H9 (cell line): Measurements from ENCODE around the gene ARHGAP15. TPM values are rescaled to one million over a fixed set of nuclear protein-coding genes. Genes with fewer than 3 reads are reported as not detected.

Experiments
- DNase-seq: peaks from one replicate; pipeline ENCODE4 v3.0.0-alpha.2; 2017
- H2AFZ ChIP-seq: one replicate; pipeline ENCODE4 v1.6.1; 2013; ENCODE audit warnings: mild to moderate bottlenecking, low read length, control low read depth, moderate library complexity
- H2AK5ac ChIP-seq: 2 replicates; pipeline ENCODE4 v1.6.1; 2013; ENCODE audit warnings: low read length, control low read depth, mixed read lengths; ENCODE audit not compliant: insufficient read length
- H2BK120ac ChIP-seq: one replicate; pipeline ENCODE4 v1.6.1; 2013; ENCODE audit warnings: low read depth, mild to moderate bottlenecking, low read length, control low read depth, inconsistent platforms; ENCODE audit not compliant: poor library complexity, severe bottlenecking
- H2BK12ac ChIP-seq: 2 replicates; pipeline ENCODE4 v1.6.1; 2013; ENCODE audit warnings: low read length, control low read depth, mixed read lengths, low read depth; ENCODE audit not compliant: insufficient read length
- H2BK15ac ChIP-seq: 2 replicates; pipeline ENCODE4 v1.6.1; 2013; ENCODE audit warnings: low read depth, low read length, control low read depth
- H2BK20ac ChIP-seq: one replicate; pipeline ENCODE4 v1.6.1; 2013; ENCODE audit warnings: low read depth, mild to moderate bottlenecking, low read length, control low read depth, inconsistent platforms; ENCODE audit not compliant: poor library complexity, severe bottlenecking
- H2BK5ac ChIP-seq: 2 replicates; pipeline ENCODE4 v1.6.1; 2013; ENCODE audit warnings: low read length, control low read depth, mixed read lengths; ENCODE audit not compliant: insufficient read length
- H3K14ac ChIP-seq: 2 replicates; pipeline ENCODE4 v1.6.1; 2013; ENCODE audit warnings: low read length, control low read depth; ENCODE audit not compliant: insufficient read depth
- H3K18ac ChIP-seq: 2 replicates; pipeline ENCODE4 v1.6.1; 2013; ENCODE audit warnings: low read depth, mild to moderate bottlenecking, mixed read lengths, low read length, control low read depth; ENCODE audit not compliant: insufficient read length
- H3K23ac ChIP-seq: 2 replicates; pipeline ENCODE4 v1.6.1; 2013; ENCODE audit warnings: low read length, control low read depth, mixed read lengths, low read depth; ENCODE audit not compliant: insufficient read length
- H3K23me2 ChIP-seq: 2 replicates; pipeline ENCODE4 v1.6.1; 2013; ENCODE audit warnings: low read depth, mild to moderate bottlenecking, mixed read lengths, low read length, control low read depth; ENCODE audit not compliant: insufficient read length, poor library complexity, severe bottlenecking
- H3K27ac ChIP-seq: 2 replicates; pipeline ENCODE4 v1.5.1; 2013; ENCODE audit warnings: low read length, control low read depth, mixed read lengths, low read depth; ENCODE audit not compliant: insufficient read length
- H3K27me3 ChIP-seq: 2 replicates; pipeline ENCODE4 v1.6.1; 2013; ENCODE audit warnings: low read length, control low read depth, inconsistent platforms; ENCODE audit not compliant: insufficient read depth
- H3K4ac ChIP-seq: 2 replicates; pipeline ENCODE4 v1.6.1; 2013; ENCODE audit warnings: low read depth, mild to moderate bottlenecking, control low read depth, inconsistent platforms, low read length, moderate library complexity
- H3K4me1 ChIP-seq: 2 replicates; pipeline ENCODE4 v1.6.1; 2013; ENCODE audit warnings: low read length, control low read depth, inconsistent platforms; ENCODE audit not compliant: insufficient read depth
- H3K4me2 ChIP-seq: 2 replicates; pipeline ENCODE4 v1.6.1; 2013; ENCODE audit warnings: low read length, control low read depth, mixed read lengths; ENCODE audit not compliant: insufficient read length, insufficient read depth
- H3K56ac ChIP-seq: 2 replicates; pipeline ENCODE4 v1.6.1; 2013; ENCODE audit warnings: low read depth, mild to moderate bottlenecking, mixed read lengths, low read length, control low read depth; ENCODE audit not compliant: insufficient read length
- H3K79me1 ChIP-seq: 2 replicates; pipeline ENCODE4 v1.6.1; 2013; ENCODE audit warnings: low read depth, mild to moderate bottlenecking, moderate library complexity, low read length, control low read depth, inconsistent platforms; ENCODE audit not compliant: insufficient read depth, poor library complexity, severe bottlenecking
- H3K79me2 ChIP-seq: 2 replicates; pipeline ENCODE4 v1.6.1; 2013; ENCODE audit warnings: low read length, control low read depth, inconsistent platforms; ENCODE audit not compliant: insufficient read depth
- H3K9ac ChIP-seq: 2 replicates; pipeline ENCODE4 v1.6.1; 2013; ENCODE audit warnings: low read length, control low read depth, mixed read lengths; ENCODE audit not compliant: insufficient read length; ENCODE audit errors: extremely low read depth
- H3K9me3 ChIP-seq: one replicate; pipeline ENCODE4 v1.6.1; 2013; ENCODE audit warnings: low read depth, low read length, inconsistent platforms; ENCODE audit not compliant: control insufficient read depth
- H3T11ph ChIP-seq: one replicate; pipeline ENCODE4 v1.6.1; 2013; ENCODE audit warnings: mild to moderate bottlenecking, low read length, control low read depth, inconsistent platforms
- H4K20me1 ChIP-seq: one replicate; pipeline ENCODE4 v1.6.1; 2013; ENCODE audit not compliant: control insufficient read depth, insufficient read length, insufficient read depth
- H4K5ac ChIP-seq: 2 replicates; pipeline ENCODE4 v1.6.1; 2013; ENCODE audit warnings: low read depth, mild to moderate bottlenecking, mixed read lengths, low read length, control low read depth; ENCODE audit not compliant: insufficient read length
- H4K8ac ChIP-seq: replicated peaks from 2 replicates; pipeline ENCODE4 v1.6.1; 2013; ENCODE audit warnings: low read length, control low read depth, mixed read lengths, low read depth; ENCODE audit not compliant: insufficient read length
- H4K91ac ChIP-seq: 2 replicates; pipeline ENCODE4 v1.6.1; 2013; ENCODE audit warnings: low read depth, mild to moderate bottlenecking, moderate library complexity, mixed read lengths, low read length, control low read depth; ENCODE audit not compliant: insufficient read length
- H3K27ac Mint-ChIP-seq, 3 experiments: 2 replicates in 2 of 3; 3 replicates in 1 of 3; pipeline ENCODE4 v1.8.0; 2020 to 2021; ENCODE audit warnings: mixed read lengths in 3 of 3, mild to moderate bottlenecking in 1 of 3, moderate library complexity in 1 of 3
- H3K27me3 Mint-ChIP-seq: 2 replicates; pipeline ENCODE4 v1.8.0; 2021; ENCODE audit warnings: low read depth, mild to moderate bottlenecking, moderate library complexity, mixed read lengths
- H3K36me3 Mint-ChIP-seq, 3 experiments: 2 replicates in 2 of 3; 3 replicates in 1 of 3; pipeline ENCODE4 v1.8.0; 2020 to 2021; ENCODE audit warnings: low read depth in 3 of 3, mixed read lengths in 3 of 3; ENCODE audit not compliant: insufficient read depth in 1 of 3
- H3K4me1 Mint-ChIP-seq, 2 experiments: 2 replicates each; pipeline ENCODE4 v1.8.0; 2020; ENCODE audit warnings: mixed read lengths in 2 of 2
- H3K4me3 Mint-ChIP-seq, 2 experiments: 2 replicates in 1 of 2; 3 replicates in 1 of 2; pipeline ENCODE4 v1.8.0; 2020 to 2021; ENCODE audit warnings: mild to moderate bottlenecking in 2 of 2, mixed read lengths in 2 of 2, moderate library complexity in 1 of 2
- H3K9me3 Mint-ChIP-seq, 2 experiments: 2 replicates in 1 of 2; 3 replicates in 1 of 2; pipeline ENCODE4 v1.8.0; 2020; ENCODE audit warnings: mild to moderate bottlenecking in 2 of 2, mixed read lengths in 2 of 2, moderate library complexity in 1 of 2
- WGBS: extraction: QIAGEN DNeasy Blood & Tissue Kit; methylation state at CpG from one replicate; pipeline ENCODE4 v1.1.7; 2013; ENCODE audit warnings: missing lambda C conversion rate, low lambda C conversion rate, mixed read lengths; ENCODE audit not compliant: insufficient read length; ENCODE audit errors: extremely low coverage; 5-methylcytosine and 5-hydroxymethylcytosine counted together
- total RNA-seq: library from RNA; stranded (reverse); gene quantifications from 2 replicates; pipeline ENCODE4 v1.2.1, GENCODE V29; 2021
- TF ChIP-seq, protein P1 (sequence below): fragments of 200-600 bp; sonication (generic); conservative IDR thresholded peaks from 3 replicates; pipeline ENCODE4 v1.8.0; 2021; ENCODE audit warnings: antibody characterized with exemption, mild to moderate bottlenecking

Gene ARHGAP15
- total RNA-seq, 1 experiment from 2014 or later, result not detected

DNA sequence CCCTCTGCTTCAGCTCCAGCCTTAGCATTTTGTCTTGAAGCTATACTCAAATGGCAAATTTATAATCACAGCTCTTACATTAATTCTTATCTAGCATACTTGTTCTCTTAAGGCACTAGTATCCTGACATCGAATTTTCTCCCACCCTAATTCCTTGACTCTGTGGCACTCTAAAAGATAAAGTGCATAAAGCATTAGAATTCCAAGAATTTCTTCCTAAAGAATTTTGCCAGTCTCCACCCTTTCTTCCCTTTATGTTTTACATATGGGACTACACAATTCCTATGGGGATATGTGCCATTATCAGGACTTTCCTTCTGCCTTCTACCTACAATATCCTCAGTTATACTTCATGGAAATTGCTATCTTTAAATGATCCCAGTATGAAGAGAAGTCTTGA is 560.3 kb downstream of the ARHGAP15 start:
- no CpG with 5 or more reads among the region's 1 CpG for WGBS
- H3K4me1 ChIP-seq, result peaks cover 6% of the 10 kb centered on the region; the same call in 1 of the 2 replicates

More for the DNA sequence above, 560.3 kb downstream of the ARHGAP15 start:
- peaks cover 58% of the 10 kb centered on the region in 2 experiments for H3K4me1 Mint-ChIP-seq
- H3K23me2 ChIP-seq, result no peaks in the 10 kb centered on the region
- no peak overlapping the region for H4K8ac ChIP-seq
- no peak overlapping the region for H3K23ac ChIP-seq
- H3K4ac ChIP-seq, result no peak overlapping the region
- no peak overlapping the region for H3K56ac ChIP-seq
- H3K9me3 ChIP-seq, result no peaks in the 10 kb centered on the region
- H3K27me3 ChIP-seq, result no peaks in the 10 kb centered on the region
- H3K14ac ChIP-seq, result no peak overlapping the region
- H4K91ac ChIP-seq, result no peak overlapping the region
- H3K18ac ChIP-seq, result no peak overlapping the region
- H3K9me3 Mint-ChIP-seq, result no peaks in the 10 kb centered on the region
- H2BK5ac ChIP-seq, result no peak overlapping the region
- no peak overlapping the region for H3K4me3 Mint-ChIP-seq
- no peak overlapping the region for H4K5ac ChIP-seq
- H2BK15ac ChIP-seq, result no peak overlapping the region
- no peak overlapping the region for H3K9ac ChIP-seq
- H3K27me3 Mint-ChIP-seq, result no peaks in the 10 kb centered on the region
- no peak overlapping the region for H2BK12ac ChIP-seq
- H2BK20ac ChIP-seq, result no peak overlapping the region
- H3T11ph ChIP-seq, result no peak overlapping the region
- H4K20me1 ChIP-seq, result no peaks in the 10 kb centered on the region
- H2AFZ ChIP-seq, result no peak overlapping the region
- H3K27ac Mint-ChIP-seq, result no peak overlapping the region
- H3K36me3 Mint-ChIP-seq, result no peaks in the 10 kb centered on the region
- H3K79me1 ChIP-seq, result no peaks in the 10 kb centered on the region
- H2AK5ac ChIP-seq, result no peak overlapping the region
- DNase-seq, result no peak
- no peak overlapping the region for H3K27ac ChIP-seq
- TF ChIP-seq, protein P1, sequence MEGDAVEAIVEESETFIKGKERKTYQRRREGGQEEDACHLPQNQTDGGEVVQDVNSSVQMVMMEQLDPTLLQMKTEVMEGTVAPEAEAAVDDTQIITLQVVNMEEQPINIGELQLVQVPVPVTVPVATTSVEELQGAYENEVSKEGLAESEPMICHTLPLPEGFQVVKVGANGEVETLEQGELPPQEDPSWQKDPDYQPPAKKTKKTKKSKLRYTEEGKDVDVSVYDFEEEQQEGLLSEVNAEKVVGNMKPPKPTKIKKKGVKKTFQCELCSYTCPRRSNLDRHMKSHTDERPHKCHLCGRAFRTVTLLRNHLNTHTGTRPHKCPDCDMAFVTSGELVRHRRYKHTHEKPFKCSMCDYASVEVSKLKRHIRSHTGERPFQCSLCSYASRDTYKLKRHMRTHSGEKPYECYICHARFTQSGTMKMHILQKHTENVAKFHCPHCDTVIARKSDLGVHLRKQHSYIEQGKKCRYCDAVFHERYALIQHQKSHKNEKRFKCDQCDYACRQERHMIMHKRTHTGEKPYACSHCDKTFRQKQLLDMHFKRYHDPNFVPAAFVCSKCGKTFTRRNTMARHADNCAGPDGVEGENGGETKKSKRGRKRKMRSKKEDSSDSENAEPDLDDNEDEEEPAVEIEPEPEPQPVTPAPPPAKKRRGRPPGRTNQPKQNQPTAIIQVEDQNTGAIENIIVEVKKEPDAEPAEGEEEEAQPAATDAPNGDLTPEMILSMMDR, result no peak
- H3K79me2 ChIP-seq, result no peaks in the 10 kb centered on the region
- H3K4me2 ChIP-seq, result no peak overlapping the region
- no peak overlapping the region for H2BK120ac ChIP-seq
